AG08396 (cell line): ENCODE data around the gene TMEM62.
"Not testable (repeated sequence)": the region's sequence is repeated elsewhere in the genome, so short reads cannot be mapped to it uniquely, and the experiment has no call there.

Experiments
- DNase-seq: peaks from one replicate; pipeline ENCODE4 v3.0.0; 2012; ENCODE audit warnings: low spot score, mixed read lengths

The TMEM62 gene

GRCh38 chr15:43125100-43125661 is 8.2 kb upstream of the TMEM62 start:
- DNase-seq = no peak

GRCh38 chr15:43126356-43126755 is 7.0 kb upstream of the TMEM62 start:
- DNase-seq = no peak

GRCh38 chr15:43127752-43128151 is 5.6 kb upstream of the TMEM62 start:
- no peak for DNase-seq

GRCh38 chr15:43128174-43128979 is 5.0 kb upstream of the TMEM62 start:
- DNase-seq = not testable (repeated sequence)

GRCh38 chr15:43128980-43129335 is 4.4 kb upstream of the TMEM62 start:
- DNase-seq = no peak

GRCh38 chr15:43132830-43133429 is 456 bp upstream of the TMEM62 start:
- no peak for DNase-seq

GRCh38 chr15:43134157-43134635 is 810 bp downstream of the TMEM62 start:
- DNase-seq = peak; percentile 21

- no peak for DNase-seq
These were observed 2.0 kb downstream of the TMEM62 start for GRCh38 chr15:43135351-43135750.

- DNase-seq = no peak
These were observed 10.0 kb downstream of the TMEM62 start for GRCh38 chr15:43143203-43143941.

GRCh38 chr15:43144512-43144911 is 11.1 kb downstream of the TMEM62 start:
- no peak for DNase-seq

GRCh38 chr15:43146184-43146583 is 12.8 kb downstream of the TMEM62 start:
- DNase-seq = no peak

- peak; percentile 83 for DNase-seq
These were observed 17.0 kb downstream of the TMEM62 start for GRCh38 chr15:43150191-43150929.

GRCh38 chr15:43151688-43152087 is 18.3 kb downstream of the TMEM62 start:
- DNase-seq = no peak

GRCh38 chr15:43153269-43153668 is 19.9 kb downstream of the TMEM62 start:
- DNase-seq = no peak

- DNase-seq = no peak
These were observed 32.5 kb downstream of the TMEM62 start for GRCh38 chr15:43165801-43166325.

- not testable (repeated sequence) for DNase-seq
These were observed 33.9 kb downstream of the TMEM62 start for GRCh38 chr15:43167261-43167660.

GRCh38 chr15:43168192-43169107 is 35.1 kb downstream of the TMEM62 start:
- peak; percentile 28 for DNase-seq

- no peak for DNase-seq
These were observed 36.5 kb downstream of the TMEM62 start for GRCh38 chr15:43169888-43170287.

- DNase-seq = not testable (repeated sequence)
These were observed 42.4 kb downstream of the TMEM62 start for GRCh38 chr15:43175656-43176309.

- DNase-seq = not testable (repeated sequence)
These were observed 43.8 kb downstream of the TMEM62 start for GRCh38 chr15:43177147-43177546.
